Colonic mucosa (tissue), 4 donors: ENCODE data around the gene MDN1. TPM values are rescaled to one million over a fixed set of nuclear protein-coding genes. Genes with fewer than 3 reads are reported as not detected.

Experiments
- DNase-seq: peaks from one replicate; pipeline ENCODE4 v3.0.0-alpha.2; 2020
- H3K27ac ChIP-seq: fragments of 200-600 bp; one replicate; pipeline ENCODE4 v1.8.0; 2021
- H3K27me3 ChIP-seq: fragments of 200-600 bp; one replicate; pipeline ENCODE4 v1.8.0; 2021
- H3K36me3 ChIP-seq: fragments of 200-600 bp; one replicate; pipeline ENCODE4 v1.8.0; 2021
- H3K4me1 ChIP-seq: fragments of 200-600 bp; one replicate; pipeline ENCODE4 v1.8.0; 2021; ENCODE audit warnings: mild to moderate bottlenecking
- H3K4me3 ChIP-seq: fragments of 200-600 bp; one replicate; pipeline ENCODE4 v1.8.0; 2021
- H3K9ac ChIP-seq, 2 donors: one replicate each; pipeline ENCODE4 v1.7.0; 2013; ENCODE audit warnings: control low read depth in 2 of 2, low read depth in 2 of 2, low read length in 2 of 2
- H3K9me3 ChIP-seq: fragments of 200-600 bp; one replicate; pipeline ENCODE4 v1.8.0; 2021
- intact Hi-C: fragments of 100-400 bp; cut with DNase I; formaldehyde crosslinking; loops from one replicate; pipeline ENCODE4 v1.14.1; 2022
- total RNA-seq, 2 donors: library from RNA; stranded (reverse); fragmentation: NEBNext Ultra II Directional in 1 of 2; extraction: Animal tissue kit (Norgen Biotek cat#: 25700) in 1 of 2; gene quantifications; one replicate each; pipeline ENCODE4 v1.2.1, GENCODE V29; 2021
- TF ChIP-seq, protein P1 (sequence below): fragments of 200-600 bp; IDR thresholded peaks from one replicate; pipeline ENCODE4 v1.8.0; 2022; ENCODE audit warnings: antibody characterized with exemption, mild to moderate bottlenecking
- donor health status: healthy.
- donor health status: DM: no; HTN: no; CAD: no.
- donor health status: DM: no; HTN: no; CAD: no.

The MDN1 gene
- total RNA-seq, 2 donors from 2014 or later = 17.5 to 30.7 TPM

DNA sequence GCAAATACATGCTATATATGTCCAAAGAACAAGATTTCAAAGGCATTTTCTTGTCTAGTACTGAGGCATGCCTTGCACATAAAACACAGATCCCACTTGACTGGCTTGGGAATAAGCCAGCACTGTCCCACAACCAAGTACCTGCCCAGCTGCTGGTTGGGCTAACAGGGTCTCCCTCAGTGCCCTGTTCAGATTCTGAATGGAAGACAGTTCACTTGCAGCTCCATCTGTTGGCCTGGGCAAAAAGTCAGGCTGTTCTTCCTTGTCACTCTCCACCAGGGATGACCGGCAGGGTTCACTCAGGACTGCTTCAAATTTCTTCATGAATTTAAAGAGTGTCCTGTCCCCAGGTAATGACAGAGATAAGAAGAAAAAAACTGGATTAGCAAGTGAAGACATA is 136.6 kb downstream of the MDN1 start:
- H3K36me3 ChIP-seq = peaks cover 11% of the 10 kb centered on the region
- H3K9me3 ChIP-seq = no peaks in the 10 kb centered on the region
- H3K27ac ChIP-seq = no peak overlapping the region
- H3K4me1 ChIP-seq = no peaks in the 10 kb centered on the region
- no peaks in the 10 kb centered on the region for H3K27me3 ChIP-seq
- H3K4me3 ChIP-seq = no peak overlapping the region
- intact Hi-C loops = no loop called here
- no peak for DNase-seq
- TF ChIP-seq, protein P1, sequence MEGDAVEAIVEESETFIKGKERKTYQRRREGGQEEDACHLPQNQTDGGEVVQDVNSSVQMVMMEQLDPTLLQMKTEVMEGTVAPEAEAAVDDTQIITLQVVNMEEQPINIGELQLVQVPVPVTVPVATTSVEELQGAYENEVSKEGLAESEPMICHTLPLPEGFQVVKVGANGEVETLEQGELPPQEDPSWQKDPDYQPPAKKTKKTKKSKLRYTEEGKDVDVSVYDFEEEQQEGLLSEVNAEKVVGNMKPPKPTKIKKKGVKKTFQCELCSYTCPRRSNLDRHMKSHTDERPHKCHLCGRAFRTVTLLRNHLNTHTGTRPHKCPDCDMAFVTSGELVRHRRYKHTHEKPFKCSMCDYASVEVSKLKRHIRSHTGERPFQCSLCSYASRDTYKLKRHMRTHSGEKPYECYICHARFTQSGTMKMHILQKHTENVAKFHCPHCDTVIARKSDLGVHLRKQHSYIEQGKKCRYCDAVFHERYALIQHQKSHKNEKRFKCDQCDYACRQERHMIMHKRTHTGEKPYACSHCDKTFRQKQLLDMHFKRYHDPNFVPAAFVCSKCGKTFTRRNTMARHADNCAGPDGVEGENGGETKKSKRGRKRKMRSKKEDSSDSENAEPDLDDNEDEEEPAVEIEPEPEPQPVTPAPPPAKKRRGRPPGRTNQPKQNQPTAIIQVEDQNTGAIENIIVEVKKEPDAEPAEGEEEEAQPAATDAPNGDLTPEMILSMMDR = no peak
- H3K9ac ChIP-seq = no peak overlapping the region

DNA sequence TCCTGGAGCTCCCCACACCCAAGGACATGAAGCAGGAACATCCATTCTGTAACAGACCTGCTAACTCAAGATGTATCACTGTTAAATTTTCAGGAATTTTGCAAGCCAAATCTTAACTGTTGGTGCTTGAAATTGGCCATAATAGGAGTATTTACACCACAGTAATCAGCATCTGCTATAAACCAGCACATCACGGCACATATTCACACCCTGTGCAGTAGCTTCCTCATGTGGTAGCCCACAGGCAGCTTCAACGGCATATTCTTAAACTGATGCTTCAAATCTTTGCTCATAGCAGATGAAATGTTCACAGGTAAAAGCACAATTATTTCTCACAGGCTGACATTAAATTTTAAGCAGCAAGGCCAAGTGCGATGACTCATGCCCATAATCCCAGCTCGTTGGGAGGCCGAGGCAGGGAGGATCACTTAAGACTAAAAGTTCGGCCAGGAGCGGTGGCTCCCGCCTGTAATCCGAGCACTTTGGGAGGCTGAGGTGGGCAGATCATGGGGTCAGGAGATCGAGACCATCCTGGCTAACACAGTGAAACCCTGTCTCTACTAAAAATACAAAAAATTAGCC is 137.5 kb downstream of the MDN1 start:
- intact Hi-C loops = no loop called here
- H3K27me3 ChIP-seq = no peaks in the 10 kb centered on the region
- no peak overlapping the region for H3K27ac ChIP-seq
- TF ChIP-seq, protein P1 = no peak
- no peak for DNase-seq
- peaks cover 5% of the 10 kb centered on the region for H3K36me3 ChIP-seq
- no peaks in the 10 kb centered on the region for H3K9me3 ChIP-seq
- no peak overlapping the region for H3K9ac ChIP-seq
- H3K4me3 ChIP-seq = no peak overlapping the region
- H3K4me1 ChIP-seq = no peaks in the 10 kb centered on the region

DNA sequence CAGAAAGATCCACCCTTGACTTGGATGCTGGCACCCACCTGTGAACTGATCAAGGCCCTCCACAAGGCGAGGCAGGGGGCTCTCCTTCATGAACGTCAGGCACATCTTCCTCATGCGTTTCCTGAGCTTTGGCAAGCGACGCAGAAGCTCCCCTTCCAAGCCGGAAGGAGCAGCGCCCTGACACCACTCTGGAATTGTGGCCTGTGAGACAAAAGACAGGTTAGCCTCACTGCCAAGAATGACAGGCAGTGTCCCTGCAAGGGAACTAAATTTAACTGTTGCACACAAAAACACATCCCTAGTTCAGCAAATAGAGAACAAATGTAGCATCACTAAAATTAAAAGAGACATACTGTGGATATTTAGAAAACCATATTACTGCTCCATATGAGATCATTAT is 139.0 kb downstream of the MDN1 start:
- intact Hi-C loops = no loop called here
- no peaks in the 10 kb centered on the region for H3K27me3 ChIP-seq
- H3K9me3 ChIP-seq = no peaks in the 10 kb centered on the region
- H3K9ac ChIP-seq = no peak overlapping the region
- H3K27ac ChIP-seq = no peak overlapping the region
- no peak overlapping the region for H3K4me3 ChIP-seq
- DNase-seq = no peak
- TF ChIP-seq, protein P1 = no peak
- H3K4me1 ChIP-seq = no peaks in the 10 kb centered on the region
- H3K36me3 ChIP-seq = peaks cover 4% of the 10 kb centered on the region

DNA sequence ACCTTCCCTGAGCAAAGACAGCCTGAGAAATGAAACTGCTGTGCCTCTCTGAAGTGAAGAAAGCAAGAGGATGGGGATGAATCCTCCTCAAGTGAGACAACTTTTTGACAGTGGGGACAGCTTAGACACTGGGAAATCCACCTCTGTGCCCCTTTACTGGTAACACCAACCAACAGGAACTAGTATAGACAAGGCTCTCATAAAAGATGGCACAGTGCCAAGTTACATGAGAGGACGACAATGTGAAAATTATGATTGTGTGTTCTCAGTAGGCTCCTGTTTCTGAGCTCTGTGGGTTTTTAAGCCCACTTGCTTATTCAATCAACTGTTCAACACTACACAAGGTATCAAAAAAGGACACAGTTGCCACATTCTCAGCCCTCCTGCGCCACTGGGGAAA is 139.4 kb downstream of the MDN1 start:
- Histone ChIP-seq H3K9me3 (no peaks in the 10 kb centered on the region), H3K27me3 (no peaks in the 10 kb centered on the region), H3K9ac (no peak overlapping the region), H3K27ac (no peak overlapping the region), H3K4me1 (no peaks in the 10 kb centered on the region), H3K4me3 (no peak overlapping the region), H3K36me3 (peaks cover 4% of the 10 kb centered on the region)
- no peak for DNase-seq
- intact Hi-C loops = no loop called here
- TF ChIP-seq, protein P1 = no peak

DNA sequence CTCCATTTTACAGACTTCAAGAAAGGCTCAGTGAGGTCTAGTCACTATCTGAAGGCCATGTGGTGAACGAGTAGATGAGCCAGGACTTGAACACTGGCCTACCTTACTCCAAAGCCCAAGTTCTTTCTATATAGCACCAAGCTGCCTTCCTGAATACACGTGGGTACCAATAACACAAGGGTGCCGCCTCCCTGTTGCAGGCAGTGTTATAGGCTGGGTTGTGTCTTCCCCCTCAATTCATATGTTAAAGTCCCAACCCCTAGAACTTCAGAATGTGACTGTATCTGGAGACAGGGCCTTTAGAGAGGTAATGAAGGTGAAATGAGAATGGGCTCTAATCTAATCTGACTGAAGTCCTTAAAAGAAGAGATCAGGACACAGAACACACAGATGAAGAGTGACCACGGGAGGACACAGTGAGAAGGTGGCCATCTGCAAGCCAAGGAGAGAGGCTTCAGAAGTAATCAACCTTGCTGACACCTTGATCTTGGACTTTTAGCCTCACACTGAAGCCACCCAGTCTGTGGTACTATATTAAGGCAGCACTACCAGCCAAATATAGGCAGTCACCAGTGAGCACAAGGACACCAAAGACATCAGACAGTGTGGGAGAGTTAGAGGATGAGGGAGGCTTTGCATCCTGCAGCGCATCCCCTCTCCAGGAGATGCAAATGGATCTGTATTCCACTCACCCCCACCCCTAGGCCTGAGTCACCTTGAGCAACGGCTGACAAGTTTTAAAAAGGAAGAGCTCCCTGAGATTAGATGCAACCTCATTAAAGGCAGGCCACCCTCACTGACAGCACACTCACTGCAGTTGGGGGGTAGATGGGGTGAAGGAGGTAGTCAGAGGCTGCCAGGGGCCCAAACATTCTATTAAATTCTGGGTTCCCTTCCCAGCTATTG is 140.1 kb downstream of the MDN1 start:
- no peak overlapping the region for H3K27ac ChIP-seq
- TF ChIP-seq, protein P1 = no peak
- H3K9ac ChIP-seq = no peak overlapping the region
- intact Hi-C loops = no loop called here
- no peak overlapping the region for H3K4me3 ChIP-seq
- no peaks in the 10 kb centered on the region for H3K4me1 ChIP-seq
- H3K9me3 ChIP-seq = no peaks in the 10 kb centered on the region
- no peak for DNase-seq
- H3K36me3 ChIP-seq = peaks cover 4% of the 10 kb centered on the region
- H3K27me3 ChIP-seq = no peaks in the 10 kb centered on the region
